ENCODE measurements around the gene ZPBP2.

- TF ChIP-seq POLR2AphosphoS5 (IDR thresholded peaks at IDR 0.05) = no peak
- no peak for TF ChIP-seq CTCF (IDR thresholded peaks at IDR 0.05 in 8 of 11, conservative IDR thresholded peaks at IDR 0.05 in 3 of 11)
- no peak for TF ChIP-seq POLR2A (IDR thresholded peaks at IDR 0.05)
Measured at GRCh38 chr17:39854909-39855308, 13.1 kb upstream of the ZPBP2 start.

All from spleen (tissue), 7 donors.